SK-N-SH (cell line): ENCODE data around the gene ETV3. TPM values are rescaled to one million over a fixed set of nuclear protein-coding genes. Genes with fewer than 3 reads are reported as not detected.

ENCODE experiments used
- CTCF ChIA-PET: fragments of 300-600, 350-600 bp; formaldehyde crosslinking; extraction: SDS; loops from one replicate; lab custom pipeline; 2021; lab: Yijun Ruan, JAX
- POLR2A ChIA-PET: fragments of 350-600 bp; sonication (Branson Sonifier 250); formaldehyde crosslinking; extraction: SDS; loops from one replicate; lab custom pipeline; 2020; ENCODE audit warnings: antibody characterized with exemption, inconsistent platforms; lab: Yijun Ruan, JAX
- DNase-seq: peaks from one replicate; pipeline ENCODE4 v3.0.0; 2012
- H2AFZ ChIP-seq: fragments of 200-600 bp; sonication (generic); 2 replicates; pipeline ENCODE4 v1.8.1; 2016; ENCODE audit warnings: antibody characterized with exemption, mild to moderate bottlenecking, low read depth
- H3F3A ChIP-seq: fragments of 200-600 bp; sonication (generic); replicated peaks from 2 replicates; pipeline ENCODE3; 2016; ENCODE audit warnings: antibody characterized with exemption, mild to moderate bottlenecking; ENCODE audit not compliant: insufficient read depth
- H3K27ac ChIP-seq, 2 experiments: fragments of 200-500 bp in 1 of 2; fragments of 200-600 bp in 1 of 2; sonication (Bioruptor generic) in 1 of 2; sonication (generic), shearing (Covaris generic) in 1 of 2; 2 replicates each; pipeline versions ENCODE4 v1.5.1 to v1.6.1; 2014 to 2016; ENCODE audit warnings: low read depth in 2 of 2, inconsistent platforms in 1 of 2, low read length in 1 of 2, mild to moderate bottlenecking in 1 of 2, mixed read lengths in 1 of 2
- H3K27me3 ChIP-seq: fragments of 200-600 bp; sonication (generic), shearing (Covaris generic); 2 replicates; pipeline ENCODE4 v1.6.1; 2016; ENCODE audit warnings: mixed run types; ENCODE audit not compliant: insufficient read depth
- H3K36me3 ChIP-seq, 2 experiments: fragments of 200-500 bp in 1 of 2; fragments of 200-600 bp in 1 of 2; sonication (Bioruptor generic) in 1 of 2; sonication (generic) in 1 of 2; replicated peaks in 1 of 2; 2 replicates each; pipeline versions ENCODE3 to v1.5.1; 2014 to 2016; ENCODE audit warnings: low read length in 1 of 2, mild to moderate bottlenecking in 1 of 2; ENCODE audit not compliant: insufficient read depth in 2 of 2, control insufficient read depth in 1 of 2
- H3K4me1 ChIP-seq, 2 experiments: fragments of 200-500 bp in 1 of 2; fragments of 200-600 bp in 1 of 2; sonication (Bioruptor generic) in 1 of 2; sonication (generic), shearing (Covaris generic) in 1 of 2; 2 replicates each; pipeline versions ENCODE4 v1.5.1 to v1.6.1; 2014 to 2016; ENCODE audit warnings: low read depth in 1 of 2, low read length in 1 of 2, mixed run types in 1 of 2; ENCODE audit not compliant: insufficient read depth in 2 of 2, control insufficient read depth in 1 of 2
- H3K4me2 ChIP-seq: fragments of 200-600 bp; sonication (generic), shearing (Covaris generic); 2 replicates; pipeline ENCODE4 v1.6.1; 2017; ENCODE audit warnings: mixed run types
- H3K4me3 ChIP-seq, 2 experiments: fragments of 200-500 bp in 1 of 2; fragments of 200-600 bp in 1 of 2; sonication (Bioruptor generic) in 1 of 2; sonication (generic), shearing (Covaris generic) in 1 of 2; 2 replicates each; pipeline versions ENCODE4 v1.5.1 to v1.8.1; 2014 to 2016; ENCODE audit warnings: low read depth in 2 of 2, inconsistent platforms in 1 of 2, low read length in 1 of 2, mild to moderate bottlenecking in 1 of 2, mixed read lengths in 1 of 2, moderate library complexity in 1 of 2
- H3K79me2 ChIP-seq: fragments of 200-600 bp; sonication (generic); 2 replicates; pipeline ENCODE4 v1.8.1; 2017; ENCODE audit warnings: mild to moderate bottlenecking; ENCODE audit not compliant: insufficient read depth
- H3K9ac ChIP-seq: fragments of 200-600 bp; sonication (generic); 2 replicates; pipeline ENCODE4 v1.6.1; 2017; ENCODE audit warnings: mixed run types
- H3K9me2 ChIP-seq: fragments of 200-600 bp; sonication (generic); 2 replicates; pipeline ENCODE4 v1.6.1; 2017; ENCODE audit warnings: mixed run types
- H3K9me3 ChIP-seq: fragments of 200-600 bp; sonication (generic); 2 replicates; pipeline ENCODE4 v1.6.1; 2017; ENCODE audit warnings: mixed run types, mild to moderate bottlenecking, moderate library complexity
- H4K20me1 ChIP-seq: fragments of 200-600 bp; sonication (generic); 2 replicates; pipeline ENCODE4 v1.6.1; 2017; ENCODE audit warnings: mild to moderate bottlenecking, mixed run types; ENCODE audit not compliant: insufficient read depth
- ELF1 ChIP-seq: IDR thresholded peaks from 2 replicates; pipeline ENCODE4 v1.4.0; 2012
- EZH2phosphoT487 ChIP-seq: fragments of 200-600 bp; sonication (generic); IDR thresholded peaks from 2 replicates; pipeline ENCODE4 v1.6.1; 2017; ENCODE audit warnings: low read depth, mixed run types, mild to moderate bottlenecking, antibody characterized with exemption, moderate library complexity, borderline replicate concordance
- FOSL2 ChIP-seq: IDR thresholded peaks from 2 replicates; pipeline ENCODE4 v1.4.0; 2012; ENCODE audit warnings: low read depth, mild to moderate bottlenecking, moderate library complexity, borderline replicate concordance
- GABPA ChIP-seq: IDR thresholded peaks from 2 replicates; pipeline ENCODE4 v1.4.0; 2012; ENCODE audit warnings: low read depth, mild to moderate bottlenecking
- IRF3 ChIP-seq: fragments of 150-350 bp; IDR thresholded peaks from 2 replicates; pipeline ENCODE4 v1.6.1; 2016; ENCODE audit warnings: mild to moderate bottlenecking, low read depth, low read length
- MEF2A ChIP-seq: IDR thresholded peaks from 2 replicates; pipeline ENCODE4 v1.4.0; 2012; ENCODE audit warnings: low read depth, borderline replicate concordance
- MXI1 ChIP-seq: IDR thresholded peaks from 2 replicates; pipeline ENCODE4 v1.6.1; 2012; ENCODE audit warnings: mild to moderate bottlenecking, low read depth, low read length, improper control_type of control experiment
- NRF1 ChIP-seq: IDR thresholded peaks from 2 replicates; pipeline ENCODE4 v1.6.1; 2012; ENCODE audit warnings: low read depth, mild to moderate bottlenecking, low read length
- PBX3 ChIP-seq: IDR thresholded peaks from 2 replicates; pipeline ENCODE4; 2012
- POLR2AphosphoS5 ChIP-seq: IDR thresholded peaks from 2 replicates; pipeline ENCODE4 v1.6.1; 2012; ENCODE audit warnings: low read depth, low read length
- RAD21 ChIP-seq: IDR thresholded peaks from 2 replicates; pipeline ENCODE4 v1.6.1; 2012; ENCODE audit warnings: mild to moderate bottlenecking, low read length
- RCOR1 ChIP-seq: fragments of 150-350 bp; IDR thresholded peaks from 2 replicates; pipeline ENCODE4 v1.6.1; 2017; ENCODE audit warnings: antibody characterized with exemption, low read length
- RFX5 ChIP-seq: IDR thresholded peaks from 2 replicates; pipeline ENCODE4 v1.6.1; 2012; ENCODE audit warnings: mild to moderate bottlenecking, improper control_type of control experiment, low read length
- SMC3 ChIP-seq: IDR thresholded peaks from 2 replicates; pipeline ENCODE4 v1.6.1; 2012; ENCODE audit warnings: low read depth, low read length, improper control_type of control experiment
- TEAD4 ChIP-seq: IDR thresholded peaks from 2 replicates; pipeline ENCODE4 v1.4.0; 2012; ENCODE audit warnings: mild to moderate bottlenecking, borderline replicate concordance; ENCODE audit not compliant: insufficient read depth
- USF2 ChIP-seq: fragments of 150-350 bp; IDR thresholded peaks from 2 replicates; pipeline ENCODE4 v1.6.1; 2017; ENCODE audit warnings: antibody characterized with exemption, low read length, low read depth, borderline replicate concordance
- ZBTB33 ChIP-seq: IDR thresholded peaks from 2 replicates; pipeline ENCODE4 v1.4.0; 2012; ENCODE audit warnings: low read depth, borderline replicate concordance
- WGBS: methylation state at CpG from one replicate; pipeline ENCODE4 v1.1.6; 2017; ENCODE audit warnings: low lambda C conversion rate; 5-methylcytosine and 5-hydroxymethylcytosine counted together
- polyA plus RNA-seq, 3 experiments: library from polyadenylated mRNA; depleted of rRNA; stranded (reverse); fragments of >200 nt; gene quantifications; 2 replicates each; pipeline ENCODE4 v1.2.3, GENCODE V29; 2012

ETV3 gene
- polyA plus RNA-seq, 1 of the 3 experiments (the other 2 are of a cell fraction) = 5.4 TPM

GRCh38 chr1:157119008-157119407 lies 19.2 kb downstream of the ETV3 start:
- no peaks in the 10 kb centered on the region for H3K27me3 ChIP-seq

GRCh38 chr1:157117527-157118057 lies 20.6 kb downstream of the ETV3 start:
- H3K4me3 ChIP-seq = no peak overlapping the region
- H3K36me3 ChIP-seq = peaks cover 5 to 15% of the 10 kb centered on the region in 2 experiments
- H3K9me2 ChIP-seq = no peaks in the 10 kb centered on the region
- peaks cover 3% of the 10 kb centered on the region; the same call in 1 of the 2 replicates for H4K20me1 ChIP-seq
- H3K79me2 ChIP-seq = no peaks in the 10 kb centered on the region
- ChIA-PET CTCF (interaction anchor here (4.7 kb wide), 1 partner anchor 38 kb away, joined by 27 read pairs; no protein-coding TSS in a partner anchor), POLR2A (interaction anchor here (0.5 kb wide), 1 partner anchor 9 kb away, joined by 4 read pairs; no protein-coding TSS in a partner anchor)
- WGBS = 60% methylated on average over 3 of the region's 4 CpGs
- no peak overlapping the region for H2AFZ ChIP-seq
- H3K27ac ChIP-seq = no peak overlapping the region
- no peaks in the 10 kb centered on the region for H3K4me1 ChIP-seq
- no peaks in the 10 kb centered on the region for H3K27me3 ChIP-seq
- DNase-seq = no peak
- peaks cover 8% of the 10 kb centered on the region for H3F3A ChIP-seq
- H3K9ac ChIP-seq = no peak overlapping the region
- H3K9me3 ChIP-seq = no peaks in the 10 kb centered on the region
- H3K4me2 ChIP-seq = no peak overlapping the region
- no peak for TF ChIP-seq MXI1
- TF ChIP-seq ZBTB33 = no peak
- TF ChIP-seq POLR2AphosphoS5 = no peak
- no peak for TF ChIP-seq RFX5
- TF ChIP-seq SMC3 = no peak

More at GRCh38 chr1:157119008-157119407, 19.2 kb downstream of the ETV3 start:
- Histone ChIP-seq H3K36me3 (peaks cover 12 to 29% of the 10 kb centered on the region in 2 experiments), H2AFZ (no peak overlapping the region), H3F3A (peaks cover 8% of the 10 kb centered on the region), H3K79me2 (peaks cover 9% of the 10 kb centered on the region; the same call in 1 of the 2 replicates), H3K27ac (no peak overlapping the region), H3K9me2 (no peaks in the 10 kb centered on the region), H3K9ac (no peak overlapping the region), H3K4me2 (no peak overlapping the region)
- ChIA-PET CTCF (interaction anchor here (1.1 kb wide), 1 partner anchor 29 kb away, joined by 6 read pairs; no protein-coding TSS in a partner anchor), POLR2A (no interaction called here)
- 84% methylated on average over 9 of the region's 9 CpGs for WGBS
- TF ChIP-seq NRF1 (no peak), ELF1 (no peak), FOSL2 (no peak), POLR2AphosphoS5 (no peak), SMC3 (no peak), USF2 (no peak), TEAD4 (no peak), EZH2phosphoT487 (no peak), MEF2A (no peak), IRF3 (no peak), PBX3 (no peak), GABPA (no peak), RAD21 (no peak), RCOR1 (no peak)
- TF ChIP-seq, all 33 proteins: peak for 0
- Histone ChIP-seq H3K4me1 (no peaks in the 10 kb centered on the region), H3K9me3 (no peaks in the 10 kb centered on the region), H4K20me1 (peaks cover 8% of the 10 kb centered on the region; the same call in 1 of the 2 replicates), H3K4me3 (no peak overlapping the region)
- no peak for DNase-seq
